HG03064 (cell line): Measurements from ENCODE around the gene ARMC8.

Experiments used
- ATAC-seq: cut with Tn5 transposase; IDR thresholded peaks from one replicate; pipeline ENCODE4 v1.9.1; 2021; ENCODE audit warnings: low read depth; ENCODE audit not compliant: unreplicated experiment

The ARMC8 gene

GRCh38 chr3:138338244-138338643, 151.1 kb downstream of the ARMC8 start:
- no peak for ATAC-seq

DNA sequence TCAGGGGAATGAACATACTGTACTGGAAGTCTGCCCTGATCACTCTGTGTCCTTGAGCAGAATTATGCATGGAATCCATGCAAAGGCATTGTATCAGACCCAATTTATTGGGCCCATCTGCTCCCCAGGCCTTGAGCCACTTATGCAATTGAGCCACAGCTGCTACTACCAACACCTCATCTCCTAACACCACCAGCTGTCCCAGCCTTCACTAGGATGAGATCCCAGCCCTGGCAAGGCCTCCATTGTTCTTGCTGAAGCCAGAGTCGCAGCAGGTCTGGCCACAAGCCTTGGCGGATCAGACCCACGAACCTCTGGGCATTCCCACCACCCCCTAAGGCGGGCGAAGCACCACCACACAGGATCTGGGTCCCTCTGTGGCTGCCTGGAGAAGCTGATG, 151.7 kb downstream of the ARMC8 start:
- no peak for ATAC-seq

GRCh38 chr3:138340511-138340910, 153.4 kb downstream of the ARMC8 start:
- no peak for ATAC-seq

DNA sequence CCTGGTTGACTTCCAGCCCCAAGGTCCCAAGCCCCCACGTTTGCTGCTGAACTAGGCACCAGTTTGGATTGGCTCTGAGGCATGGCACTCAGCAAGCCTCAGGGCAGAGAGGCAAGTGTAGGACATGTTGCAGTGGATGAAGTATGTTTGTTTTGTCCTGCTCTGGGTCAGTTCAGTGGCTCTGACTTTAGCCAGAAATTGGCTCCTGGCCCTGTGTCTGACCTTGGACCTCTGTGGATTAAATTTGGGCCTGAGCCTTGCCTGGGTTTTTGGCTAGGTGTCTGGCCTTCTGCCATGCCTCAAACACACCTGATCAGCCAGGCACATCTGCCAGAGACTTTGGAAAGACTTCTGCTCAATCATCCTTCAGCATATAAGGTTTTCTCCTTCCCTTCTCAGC, 157.7 kb downstream of the ARMC8 start:
- no peak for ATAC-seq
